GM06990 (cell line): Measurements from ENCODE around the gene HPSE.

Experiments
- DNase-seq: peaks from one replicate; pipeline ENCODE4 v3.0.0-alpha.2; 2011; ENCODE audit not compliant: insufficient read length; ENCODE audit errors: extremely low read depth
- H3K27me3 ChIP-seq: replicated peaks from 2 replicates; pipeline ENCODE4 v1.6.0; 2011; ENCODE audit warnings: low read length; ENCODE audit not compliant: control insufficient read depth, insufficient read depth
- H3K36me3 ChIP-seq: 2 replicates; pipeline ENCODE4 v1.5.1; 2011; ENCODE audit warnings: low read length; ENCODE audit not compliant: control insufficient read depth, insufficient read depth
- H3K4me3 ChIP-seq: replicated peaks from 2 replicates; pipeline ENCODE4 v1.5.1; 2011; ENCODE audit warnings: low read depth, mild to moderate bottlenecking, control low read depth, low read length
- TF ChIP-seq, protein P1 (sequence below): IDR thresholded peaks from 2 replicates; pipeline ENCODE4 v1.5.1; 2011; ENCODE audit warnings: low read length, control low read depth, mild to moderate bottlenecking, inconsistent platforms; ENCODE audit not compliant: insufficient read depth, poor library complexity, severe bottlenecking

The HPSE gene

DNA sequence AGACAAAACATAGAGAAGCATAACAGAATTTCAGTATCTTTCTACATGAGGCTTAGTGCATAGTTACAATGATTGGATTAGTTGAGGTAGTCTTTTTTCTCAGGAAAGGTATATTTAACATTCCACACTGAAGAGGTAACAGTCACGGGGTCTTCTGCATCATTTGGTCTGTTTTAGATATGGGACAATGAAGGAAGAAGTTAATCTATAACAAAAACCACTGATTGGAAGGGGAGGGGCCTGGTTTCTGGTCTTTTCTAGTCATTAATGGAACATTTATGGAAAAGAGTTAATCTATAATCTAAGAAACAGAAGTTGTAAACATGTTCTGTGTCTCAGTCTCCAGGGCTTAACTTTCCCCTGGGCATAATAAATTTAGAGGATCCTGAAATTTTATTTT lies 37.3 kb upstream of the HPSE start:
- TF ChIP-seq, protein P1, sequence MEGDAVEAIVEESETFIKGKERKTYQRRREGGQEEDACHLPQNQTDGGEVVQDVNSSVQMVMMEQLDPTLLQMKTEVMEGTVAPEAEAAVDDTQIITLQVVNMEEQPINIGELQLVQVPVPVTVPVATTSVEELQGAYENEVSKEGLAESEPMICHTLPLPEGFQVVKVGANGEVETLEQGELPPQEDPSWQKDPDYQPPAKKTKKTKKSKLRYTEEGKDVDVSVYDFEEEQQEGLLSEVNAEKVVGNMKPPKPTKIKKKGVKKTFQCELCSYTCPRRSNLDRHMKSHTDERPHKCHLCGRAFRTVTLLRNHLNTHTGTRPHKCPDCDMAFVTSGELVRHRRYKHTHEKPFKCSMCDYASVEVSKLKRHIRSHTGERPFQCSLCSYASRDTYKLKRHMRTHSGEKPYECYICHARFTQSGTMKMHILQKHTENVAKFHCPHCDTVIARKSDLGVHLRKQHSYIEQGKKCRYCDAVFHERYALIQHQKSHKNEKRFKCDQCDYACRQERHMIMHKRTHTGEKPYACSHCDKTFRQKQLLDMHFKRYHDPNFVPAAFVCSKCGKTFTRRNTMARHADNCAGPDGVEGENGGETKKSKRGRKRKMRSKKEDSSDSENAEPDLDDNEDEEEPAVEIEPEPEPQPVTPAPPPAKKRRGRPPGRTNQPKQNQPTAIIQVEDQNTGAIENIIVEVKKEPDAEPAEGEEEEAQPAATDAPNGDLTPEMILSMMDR = no peak
- Histone ChIP-seq H3K36me3 (no peaks in the 10 kb centered on the region), H3K4me3 (no peak overlapping the region), H3K27me3 (no peaks in the 10 kb centered on the region)
- DNase-seq = no peak

DNA sequence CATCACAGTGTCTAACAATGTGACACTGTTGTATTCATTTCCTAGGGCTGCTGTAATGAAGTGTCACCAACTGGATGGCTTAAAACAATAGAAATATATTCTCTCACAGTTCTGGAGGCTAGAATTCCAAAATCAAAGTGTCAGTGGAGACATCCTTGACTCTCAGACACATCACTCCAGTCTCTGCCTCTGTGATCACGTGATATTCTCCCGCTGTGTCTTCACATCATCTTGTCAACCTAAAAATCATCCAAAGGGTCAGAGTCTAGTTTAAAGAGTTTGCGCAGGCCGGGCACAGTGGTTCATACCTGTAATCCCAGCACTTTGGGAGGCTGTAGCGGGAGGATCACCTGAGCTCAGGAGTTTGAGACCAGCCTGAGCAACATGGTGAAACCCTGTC lies 36.6 kb upstream of the HPSE start:
- DNase-seq = no peak
- TF ChIP-seq, protein P1 = no peak
- Histone ChIP-seq H3K27me3 (no peaks in the 10 kb centered on the region), H3K36me3 (no peaks in the 10 kb centered on the region), H3K4me3 (no peak overlapping the region)

DNA sequence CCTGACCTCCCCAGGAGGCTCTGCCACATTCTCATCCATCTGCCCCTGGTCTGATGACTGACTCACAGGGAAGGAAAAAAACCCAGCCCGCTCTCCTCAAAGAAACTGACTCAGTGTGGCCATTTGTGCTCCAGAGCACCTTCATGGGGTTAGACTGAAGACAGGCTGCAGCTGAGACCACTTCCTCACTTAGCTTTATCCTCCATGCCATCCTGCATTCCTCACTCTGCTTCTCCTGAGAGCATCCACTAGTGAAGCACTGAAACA lies 35.9 kb upstream of the HPSE start:
- Histone ChIP-seq H3K36me3 (no peaks in the 10 kb centered on the region), H3K4me3 (no peak overlapping the region), H3K27me3 (no peaks in the 10 kb centered on the region)
- TF ChIP-seq, protein P1 = no peak
- DNase-seq = no peak

DNA sequence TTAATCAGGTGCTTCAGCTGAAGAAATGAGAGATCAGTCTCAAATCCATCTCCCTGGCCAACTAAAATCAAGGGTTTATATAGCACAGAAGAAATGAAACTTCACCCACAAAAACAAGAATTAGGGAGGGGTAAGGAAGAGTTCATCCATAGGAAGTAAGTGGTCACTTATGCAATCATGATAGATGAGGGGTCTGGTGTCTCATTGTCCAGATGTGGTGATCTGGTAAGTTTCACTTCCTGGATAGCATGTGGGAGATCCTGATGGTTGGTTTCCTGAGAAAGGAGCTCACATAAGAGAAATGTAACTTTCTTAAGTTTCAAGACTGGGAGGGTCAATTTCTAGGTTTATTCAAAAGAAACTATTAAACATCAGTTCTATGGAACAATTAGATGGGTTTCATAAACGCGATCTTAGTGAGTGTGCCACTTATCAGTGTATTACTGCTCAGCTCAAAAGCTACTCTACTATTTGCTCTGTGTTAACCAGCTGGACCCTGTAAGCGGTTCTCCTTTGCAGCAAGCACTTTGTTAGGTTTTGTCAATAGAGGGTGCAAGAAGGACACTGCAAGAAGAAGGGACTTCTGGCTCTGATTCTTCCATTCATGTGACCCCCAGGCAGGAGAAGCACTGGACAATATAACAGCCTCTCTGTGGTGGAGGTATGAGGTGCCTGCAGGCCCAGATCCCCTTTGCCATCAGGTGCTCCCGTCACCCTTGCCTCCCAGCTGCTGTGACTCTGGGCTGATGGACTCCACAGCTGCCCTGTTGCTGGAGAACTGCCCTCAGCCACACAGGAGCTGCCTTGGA lies 35.4 kb upstream of the HPSE start:
- TF ChIP-seq, protein P1 = no peak
- DNase-seq = no peak
- no peaks in the 10 kb centered on the region for H3K36me3 ChIP-seq
- no peaks in the 10 kb centered on the region for H3K27me3 ChIP-seq
- H3K4me3 ChIP-seq = no peak overlapping the region

DNA sequence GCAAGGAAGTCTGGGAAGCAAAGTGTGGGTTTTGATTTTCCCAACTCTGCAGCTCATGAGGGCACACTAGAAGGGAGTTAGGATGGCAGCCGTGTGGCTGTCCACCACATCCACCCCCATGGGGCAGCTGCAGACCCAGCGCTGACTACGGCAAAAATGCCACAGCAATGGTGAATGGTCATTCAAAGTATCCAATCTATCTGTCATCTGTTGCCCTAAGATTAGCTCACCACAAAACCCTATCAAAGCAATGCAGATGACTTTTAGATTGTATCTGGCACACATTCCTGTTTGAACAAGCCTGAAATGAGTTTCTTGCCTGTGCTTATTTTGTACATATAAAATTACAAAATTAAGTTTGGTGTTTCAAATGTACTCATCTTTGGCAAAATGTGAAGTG lies 29.7 kb upstream of the HPSE start:
- DNase-seq = no peak
- TF ChIP-seq, protein P1 = no peak
- Histone ChIP-seq H3K27me3 (no peaks in the 10 kb centered on the region), H3K4me3 (no peak overlapping the region), H3K36me3 (no peaks in the 10 kb centered on the region)
